Adrenal gland (tissue), 12 donors: Measurements from ENCODE around the gene PHLDA3. TPM values are rescaled to one million over a fixed set of nuclear protein-coding genes. Genes with fewer than 3 reads are reported as not detected.

Experiments
- DNase-seq, 7 donors: peaks; one replicate each; pipeline ENCODE4 v3.0.0-alpha.2; 2019 to 2020
- H3K27ac ChIP-seq, 5 donors: fragments of 200-600 bp; sonication (generic) in 4 of 5; 1 replicate in 3 of 5; 2 replicates in 2 of 5; pipeline versions ENCODE4 v1.5.1 to v1.8.0; 2016 to 2020; ENCODE audit warnings: mild to moderate bottlenecking in 1 of 5
- H3K27me3 ChIP-seq: fragments of 200-600 bp; 2 replicates; pipeline ENCODE4 v1.8.0; 2021
- H3K36me3 ChIP-seq, 2 donors: fragments of 200-600 bp; replicated peaks in 1 of 2; 1 replicate in 1 of 2; 2 replicates in 1 of 2; pipeline versions ENCODE4 v1.5.1 to v1.8.0; 2018 to 2022
- H3K4me1 ChIP-seq, 2 donors: fragments of 200-600 bp; replicated peaks in 1 of 2; 1 replicate in 1 of 2; 2 replicates in 1 of 2; pipeline versions ENCODE4 v1.5.1 to v1.8.0; 2018 to 2021
- H3K4me3 ChIP-seq, 4 donors: fragments of 200-600 bp; sonication (generic) in 3 of 4; one replicate each; pipeline ENCODE4 v1.5.1; 2016 to 2018
- H3K9me3 ChIP-seq, 3 donors: fragments of 200-600 bp; sonication (generic) in 1 of 3; replicated peaks in 1 of 3; 1 replicate in 2 of 3; 2 replicates in 1 of 3; pipeline versions ENCODE4 v1.5.1 to v1.8.0; 2016 to 2021
- POLR2A ChIP-seq, 2 donors: fragments of 450-650 bp; IDR thresholded peaks; one replicate each; pipeline ENCODE4 v1.6.1; 2017; ENCODE audit warnings: antibody characterized with exemption in 2 of 2, mild to moderate bottlenecking in 2 of 2, moderate library complexity in 1 of 2
- whole genome bisulfite sequencing, 4 donors: extraction: QIAGEN DNeasy Blood & Tissue Kit in 2 of 4; methylation state at CpG; one replicate each; pipeline versions ENCODE4 v1.1.5 to v1.1.7; 2013 to 2017; 5-methylcytosine and 5-hydroxymethylcytosine counted together
- intact Hi-C, 2 donors: fragments of 100-400 bp; cut with DNase I; formaldehyde crosslinking; loops; one replicate each; pipeline versions ENCODE4 v1.14.1 to v1.15.0; 2022 to 2023
- polyA plus RNA-seq, 3 donors: library from polyadenylated mRNA; stranded (reverse); fragments of 200-250 nt in 2 of 3; fragments of 350-450 nt in 1 of 3; fragmentation: Illumina TruSeq in 1 of 3; extraction: RNeasy Lipid Tissue Mini Kit (QIAGEN cat#74804) in 1 of 3; gene quantifications; one replicate each; pipeline ENCODE4 v1.2.3, GENCODE V29; 2013 to 2014
- total RNA-seq, 9 donors: library from RNA; depleted of rRNA in 4 of 9; stranded (reverse); fragments of >200 nt in 4 of 9; fragments of 120-200 nt in 1 of 9; fragmentation: NEBNext Ultra II Directional in 1 of 9; extraction: Animal tissue kit (Norgen Biotek cat#: 25700) in 1 of 9; gene quantifications; one replicate each; pipeline versions ENCODE4 v1.1.0 to v1.2.4, GENCODE V29; 2013 to 2023
- TF ChIP-seq, protein P1 (sequence below), 6 experiments: fragments of 450-650 bp in 4 of 6; fragments of 200-600 bp in 2 of 6; sonication (generic) in 1 of 6; IDR thresholded peaks; 1 replicate in 5 of 6; 2 replicates in 1 of 6; pipeline versions ENCODE4 v1.5.1 to v1.8.0; 2016 to 2021; ENCODE audit warnings: antibody characterized with exemption in 6 of 6, mild to moderate bottlenecking in 2 of 6, moderate library complexity in 1 of 6
- donor health status: healthy with polysubstance abuse.
- donor health status: Bipolar disorder and iron deficiency.
- donor health status: DM: yes; HTN: yes; CAD: no.
- donor health status: DM: no; HTN: no; CAD: no.
- donor health status: DM: no; HTN: no; CAD: no.
- donor health status: DM: yes; HTN: yes; CAD: no.

The PHLDA3 gene
- total and polyA plus RNA-seq, 12 donors, result 2.1 to 64.7 (median 29.1) TPM

DNA sequence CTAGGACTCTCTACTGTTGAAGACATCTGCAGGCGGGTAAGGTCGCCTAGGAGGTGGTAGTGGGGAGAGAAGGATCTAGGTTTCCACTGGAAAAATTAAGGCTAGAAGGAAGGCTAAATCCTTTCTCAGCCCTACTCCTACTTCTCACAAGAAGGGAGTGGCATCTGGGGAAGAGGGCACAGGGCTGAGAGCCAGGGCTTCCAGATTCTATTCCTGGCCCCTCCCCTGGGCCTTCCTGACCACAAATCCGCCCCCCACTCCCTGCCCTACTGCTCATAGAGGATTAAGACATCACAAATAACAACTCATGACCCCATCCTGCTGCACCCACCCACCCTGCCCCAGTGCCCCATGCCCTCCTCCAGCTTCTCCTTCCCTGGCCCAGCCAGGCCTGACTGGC is 2.5 kb downstream of the PHLDA3 start:
- no peak for TF ChIP-seq POLR2A (IDR thresholded peaks at IDR 0.05)
- TF ChIP-seq, protein P1, sequence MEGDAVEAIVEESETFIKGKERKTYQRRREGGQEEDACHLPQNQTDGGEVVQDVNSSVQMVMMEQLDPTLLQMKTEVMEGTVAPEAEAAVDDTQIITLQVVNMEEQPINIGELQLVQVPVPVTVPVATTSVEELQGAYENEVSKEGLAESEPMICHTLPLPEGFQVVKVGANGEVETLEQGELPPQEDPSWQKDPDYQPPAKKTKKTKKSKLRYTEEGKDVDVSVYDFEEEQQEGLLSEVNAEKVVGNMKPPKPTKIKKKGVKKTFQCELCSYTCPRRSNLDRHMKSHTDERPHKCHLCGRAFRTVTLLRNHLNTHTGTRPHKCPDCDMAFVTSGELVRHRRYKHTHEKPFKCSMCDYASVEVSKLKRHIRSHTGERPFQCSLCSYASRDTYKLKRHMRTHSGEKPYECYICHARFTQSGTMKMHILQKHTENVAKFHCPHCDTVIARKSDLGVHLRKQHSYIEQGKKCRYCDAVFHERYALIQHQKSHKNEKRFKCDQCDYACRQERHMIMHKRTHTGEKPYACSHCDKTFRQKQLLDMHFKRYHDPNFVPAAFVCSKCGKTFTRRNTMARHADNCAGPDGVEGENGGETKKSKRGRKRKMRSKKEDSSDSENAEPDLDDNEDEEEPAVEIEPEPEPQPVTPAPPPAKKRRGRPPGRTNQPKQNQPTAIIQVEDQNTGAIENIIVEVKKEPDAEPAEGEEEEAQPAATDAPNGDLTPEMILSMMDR (IDR thresholded peaks at IDR 0.05), result no peak
- H3K27ac ChIP-seq, result peak overlapping the region in 3 of 5 donors; percentile 12 to 96 (median 13)
- DNase-seq, result no peak
- H3K4me1 ChIP-seq, result peaks cover 17 to 23% of the 10 kb centered on the region in 2 donors
- intact Hi-C loops, result no loop called here
- no peaks in the 10 kb centered on the region for H3K9me3 ChIP-seq
- H3K36me3 ChIP-seq, result peaks cover 0 to 16% of the 10 kb centered on the region in 2 donors
- WGBS, 4 donors, result 82 to 88% (median 83%) methylated on average over 3 of the region's 3 CpGs
- H3K4me3 ChIP-seq, result peak overlapping the region in 1 of 4 donors; percentile 79
- no peaks in the 10 kb centered on the region for H3K27me3 ChIP-seq

DNA sequence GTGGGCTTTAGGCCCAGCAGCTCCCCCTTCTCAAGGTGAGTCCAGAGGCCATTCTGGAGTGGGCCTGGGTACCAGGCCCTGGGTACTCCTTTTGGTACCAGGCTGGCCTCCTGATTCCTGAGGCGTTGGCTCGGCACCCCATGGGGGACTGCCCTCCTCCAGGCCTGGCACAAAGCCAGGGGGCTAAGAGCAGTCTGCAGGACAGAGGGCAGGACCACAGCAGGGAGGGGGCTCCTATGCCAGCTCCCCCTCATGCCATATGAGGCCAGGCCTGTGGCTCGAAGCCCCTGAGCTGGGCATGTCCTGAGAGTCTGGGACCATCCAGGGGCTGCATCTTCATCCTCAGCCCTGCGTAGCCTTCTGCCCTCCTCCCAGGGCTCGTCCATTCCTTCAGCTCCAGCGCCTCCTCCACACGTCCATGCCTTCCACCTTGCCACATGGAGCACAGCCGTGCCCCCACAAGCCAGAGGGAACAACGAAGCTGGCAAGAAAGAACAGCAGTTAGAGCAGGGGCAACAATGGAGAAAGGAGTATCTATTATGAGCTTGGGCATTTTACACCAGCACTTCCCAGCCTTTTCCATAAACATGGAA is 3.2 kb downstream of the PHLDA3 start:
- Histone ChIP-seq H3K4me3 (no peak overlapping the region), H3K36me3 (peaks cover 0 to 16% of the 10 kb centered on the region in 2 donors), H3K4me1 (peaks cover 22 to 30% of the 10 kb centered on the region in 2 donors), H3K27me3 (no peaks in the 10 kb centered on the region), H3K9me3 (no peaks in the 10 kb centered on the region), H3K27ac (peak overlapping the region in 1 of 5 donors; percentile 96)
- intact Hi-C loops, result no loop called here
- TF ChIP-seq, protein P1 (IDR thresholded peaks at IDR 0.05), result no peak
- no peak for TF ChIP-seq POLR2A (IDR thresholded peaks at IDR 0.05)
- 82 to 92% (median 86%) methylated on average over 6 to 9 of the region's 9 CpGs for WGBS, 4 donors
- DNase-seq, result no peak

DNA sequence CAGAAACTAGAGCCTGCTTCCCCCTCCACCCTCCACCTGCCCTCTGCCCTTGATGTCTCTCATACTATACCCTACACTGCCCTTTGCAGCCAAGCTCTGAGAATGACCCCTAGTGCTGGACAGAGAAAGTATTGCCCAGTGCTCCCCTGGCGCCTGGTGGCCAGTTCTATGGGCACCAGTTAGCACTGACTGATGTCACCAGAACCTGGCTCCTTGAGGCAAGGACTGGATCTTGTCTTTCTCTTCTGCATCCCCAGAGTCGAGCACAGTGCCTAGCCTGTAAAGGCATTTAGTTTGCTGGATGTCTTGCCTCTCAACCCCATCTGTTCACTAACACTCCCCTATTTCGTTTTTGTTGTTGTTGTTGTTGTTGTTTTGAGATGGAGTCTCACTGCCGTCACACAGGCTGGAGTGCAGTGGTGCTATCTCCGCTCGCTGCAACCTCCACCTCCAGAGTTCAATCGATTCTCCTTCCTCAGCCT is 5.9 kb downstream of the PHLDA3 start:
- Histone ChIP-seq H3K27ac (peak overlapping the region in 2 of 5 donors; percentile 35 to 88), H3K36me3 (peaks cover 0 to 16% of the 10 kb centered on the region in 2 donors), H3K9me3 (no peaks in the 10 kb centered on the region), H3K4me3 (no peak overlapping the region), H3K27me3 (no peaks in the 10 kb centered on the region), H3K4me1 (peaks cover 26 to 32% of the 10 kb centered on the region in 2 donors)
- DNase-seq, result no peak
- WGBS, 4 donors, result 79 to 90% (median 87%) methylated on average over 7 of the region's 7 CpGs
- intact Hi-C loops, result no loop called here
- TF ChIP-seq, protein P1 (IDR thresholded peaks at IDR 0.05), result peak in 2 of 6 experiments; percentile 10 to 36
- no peak for TF ChIP-seq POLR2A (IDR thresholded peaks at IDR 0.05)

DNA sequence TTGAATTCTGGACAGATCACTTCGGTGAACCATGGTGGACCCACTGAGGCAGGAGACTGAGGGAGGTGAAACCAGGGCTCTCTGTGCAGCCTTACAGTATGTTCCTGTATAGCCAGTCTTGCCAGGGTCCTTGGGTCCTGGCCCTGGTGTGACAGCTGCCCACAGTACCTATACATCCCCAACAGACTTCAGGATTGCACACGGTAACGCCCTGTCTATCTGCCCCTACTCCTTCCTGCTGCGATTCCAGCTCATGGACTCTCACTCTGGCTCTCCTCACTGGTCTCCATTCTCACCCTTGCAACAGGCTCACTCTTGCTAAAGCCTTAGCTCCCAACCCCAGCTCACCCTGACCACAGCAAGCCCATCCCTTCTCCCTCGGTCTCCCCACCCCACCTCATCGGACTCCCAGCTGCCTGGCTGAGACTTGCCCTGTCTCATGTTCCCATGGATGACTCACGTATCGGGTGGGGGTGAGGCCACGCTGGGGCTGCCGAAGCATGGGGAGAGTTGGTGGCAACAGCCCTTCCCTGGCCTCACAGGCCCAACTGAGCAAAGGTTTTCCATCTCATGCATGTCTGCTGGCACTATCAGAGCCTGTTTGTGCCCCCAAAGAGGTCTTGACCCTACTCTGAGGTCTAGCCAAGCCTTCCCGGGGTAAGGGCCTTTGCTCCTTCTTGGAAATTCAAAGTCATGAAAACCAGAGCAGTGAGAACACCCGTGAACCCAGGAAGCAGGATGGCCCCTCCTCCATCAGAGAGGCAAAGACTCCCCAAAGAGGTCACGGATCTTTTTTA is 7.1 kb downstream of the PHLDA3 start:
- Histone ChIP-seq H3K4me3 (no peak overlapping the region), H3K4me1 (peaks cover 23 to 36% of the 10 kb centered on the region in 2 donors), H3K27ac (peak overlapping the region; percentile 8 to 95 (median 88)), H3K36me3 (peaks cover 0 to 16% of the 10 kb centered on the region in 2 donors), H3K27me3 (no peaks in the 10 kb centered on the region), H3K9me3 (no peaks in the 10 kb centered on the region)
- DNase-seq, result peak; percentile 84 to 95 (median 93)
- TF ChIP-seq, protein P1 (IDR thresholded peaks at IDR 0.05), result no peak
- peak in 1 of 2 donors; percentile 27 for TF ChIP-seq POLR2A (IDR thresholded peaks at IDR 0.05)
- WGBS, 4 donors, result 43 to 54% (median 48%) methylated on average over 10 to 13 of the region's 13 CpGs
- intact Hi-C loops, result no loop called here
